Keratinocyte (primary cell): ENCODE data around the gene TNKS1BP1. TPM values are rescaled to one million over a fixed set of nuclear protein-coding genes. Genes with fewer than 3 reads are reported as not detected.

ENCODE experiments used
- DNase-seq: peaks from one replicate; pipeline ENCODE4 v3.0.0-alpha.2; 2011; ENCODE audit warnings: low read depth, missing footprints, low spot score
- FAIRE-seq: peaks from 2 replicates; lab custom pipeline; 2011; peaks lifted over from hg19 to GRCh38; lab: Jason Lieb, UNC
- H2AFZ ChIP-seq: 2 replicates; pipeline ENCODE4 v1.6.0; 2012; ENCODE audit warnings: low read length, control low read depth, inconsistent platforms; ENCODE audit not compliant: control insufficient read depth
- H3K27ac ChIP-seq: 2 replicates; pipeline ENCODE4 v1.5.1; 2011; ENCODE audit warnings: low read length; ENCODE audit not compliant: control insufficient read depth, insufficient read depth
- H3K27me3 ChIP-seq: 3 replicates; pipeline ENCODE4 v1.6.0; 2011; ENCODE audit warnings: low read length; ENCODE audit not compliant: control insufficient read depth, insufficient read depth; ENCODE audit errors: extremely low read depth
- H3K36me3 ChIP-seq, 2 experiments: 2 replicates in 1 of 2; 3 replicates in 1 of 2; pipeline ENCODE4 v1.5.1; 2011; ENCODE audit warnings: low read length in 2 of 2, mild to moderate bottlenecking in 1 of 2; ENCODE audit not compliant: control insufficient read depth in 2 of 2, insufficient read depth in 2 of 2; ENCODE audit errors: extremely low read depth in 1 of 2
- H3K4me1 ChIP-seq: 3 replicates; pipeline ENCODE4 v1.5.1; 2011; ENCODE audit warnings: low read length; ENCODE audit not compliant: control insufficient read depth, insufficient read depth; ENCODE audit errors: extremely low read depth
- H3K4me2 ChIP-seq: 3 replicates; pipeline ENCODE4 v1.6.0; 2011; ENCODE audit warnings: low read depth, low read length; ENCODE audit not compliant: control insufficient read depth, insufficient read depth; ENCODE audit errors: extremely low read depth
- H3K4me3 ChIP-seq, 3 experiments: fragments of 200-600 bp in 1 of 3; sonication (generic) in 1 of 3; 2 replicates in 2 of 3; 3 replicates in 1 of 3; pipeline ENCODE4 v1.5.1; 2011 to 2016; ENCODE audit warnings: low read length in 3 of 3, mild to moderate bottlenecking in 3 of 3, control low read depth in 2 of 3, inconsistent platforms in 1 of 3, low read depth in 1 of 3, mixed read lengths in 1 of 3, mixed run types in 1 of 3, moderate library complexity in 1 of 3; ENCODE audit not compliant: control insufficient read depth in 2 of 3, insufficient read depth in 2 of 3; ENCODE audit errors: extremely low read depth in 1 of 3
- H3K79me2 ChIP-seq: 2 replicates; pipeline ENCODE4 v1.6.0; 2012; ENCODE audit warnings: low read length; ENCODE audit not compliant: control insufficient read depth, insufficient read depth
- H3K9ac ChIP-seq: 3 replicates; pipeline ENCODE4 v1.6.0; 2011; ENCODE audit warnings: low read length; ENCODE audit not compliant: control insufficient read depth, insufficient read depth; ENCODE audit errors: extremely low read depth
- H3K9me1 ChIP-seq: 3 replicates; pipeline ENCODE4 v1.6.0; 2011; ENCODE audit warnings: low read length; ENCODE audit not compliant: control insufficient read depth, insufficient read depth; ENCODE audit errors: extremely low read depth
- H3K9me3 ChIP-seq: 2 replicates; pipeline ENCODE4 v1.5.1; 2012; ENCODE audit warnings: low read depth, low read length; ENCODE audit not compliant: control insufficient read depth
- H4K20me1 ChIP-seq: 3 replicates; pipeline ENCODE4 v1.6.0; 2011; ENCODE audit warnings: low read length; ENCODE audit not compliant: control insufficient read depth, insufficient read depth; ENCODE audit errors: extremely low read depth
- CTCF ChIP-seq, 3 experiments: IDR thresholded peaks in 1 of 3; conservative IDR thresholded peaks in 1 of 3; optimal IDR thresholded peaks in 1 of 3; 2 replicates in 2 of 3; 3 replicates in 1 of 3; pipeline versions ENCODE3 to v1.5.1; 2011; ENCODE audit warnings: low read length in 3 of 3, mild to moderate bottlenecking in 3 of 3, moderate library complexity in 2 of 3, control low read depth in 1 of 3, inconsistent platforms in 1 of 3; ENCODE audit not compliant: insufficient read depth in 2 of 3; ENCODE audit errors: extremely low read depth in 1 of 3
- EZH2 ChIP-seq: IDR thresholded peaks from one replicate; pipeline ENCODE4 v1.6.1; 2012; ENCODE audit warnings: inconsistent platforms, mild to moderate bottlenecking, low read length, moderate library complexity
- dilution Hi-C: fragments of 300-500 bp; cut with MboI; formaldehyde crosslinking; loops from one replicate; pipeline ENCODE4 v1.7.0; 2020; ENCODE audit warnings: low sequenced_read_pairs; ENCODE audit not compliant: extremely low pct_ligation_motif_present
- polyA plus RNA-seq, 5 experiments: library from polyadenylated mRNA; depleted of rRNA in 3 of 5; stranded (reverse) in 3 of 5; stranded (forward) in 1 of 5; unstranded in 1 of 5; fragments of >200 nt; gene quantifications; 1 replicate in 1 of 5; 2 replicates in 3 of 5; 3 replicates in 1 of 5; pipeline versions ENCODE4 v1.2.1 to v1.2.3, GENCODE V29; 2011 to 2012; ENCODE audit warnings: missing spikeins in 2 of 5, low read depth in 1 of 5, low replicate concordance in 1 of 5

The TNKS1BP1 gene
- polyA plus RNA-seq, 1 donor (not counting 4 experiments of a cell fraction or from before 2014, with no cell fraction given): 88.3 TPM

DNA sequence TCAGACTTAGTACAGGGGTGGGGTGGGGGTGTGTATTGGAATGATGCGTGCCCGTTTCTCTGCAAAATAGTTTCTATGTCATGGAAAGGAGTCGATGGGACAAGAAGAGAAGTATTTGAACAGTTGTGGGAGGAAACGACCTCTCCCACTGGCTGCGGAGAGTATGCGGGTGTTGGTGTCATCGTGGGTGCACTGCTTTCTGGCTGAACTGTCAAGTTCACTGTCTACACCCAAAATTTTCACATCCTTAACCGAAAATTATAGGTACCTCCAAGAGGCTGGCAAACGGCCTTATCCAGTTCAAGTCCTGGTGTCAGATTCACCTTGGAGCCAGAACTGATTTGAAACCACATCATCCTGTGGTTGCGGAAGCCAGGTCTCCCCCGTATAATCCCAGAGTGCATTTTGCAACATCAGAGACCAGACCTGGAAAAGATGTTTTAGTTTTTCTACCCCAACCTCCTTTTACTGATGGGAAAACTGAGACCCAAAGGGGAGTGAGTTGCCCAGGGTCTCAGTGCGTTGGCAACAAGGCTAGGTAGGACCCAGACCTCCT is 11.4 kb upstream of the TNKS1BP1 start:
- DNase-seq: no peak
- H4K20me1 ChIP-seq: no peaks in the 10 kb centered on the region
- FAIRE-seq: no peak

GRCh38 chr11:57335343-57336110 is 10.8 kb upstream of the TNKS1BP1 start, which contains the start of gene SSRP1:
Gene SSRP1, minus strand, starts transcription at chr11:57335892. Its CDS starts 771 bp downstream, at chr11:57335121.
- peaks cover 15% of the 10 kb centered on the region for H3K4me1 ChIP-seq
- no peaks in the 10 kb centered on the region for H3K9me1 ChIP-seq
- FAIRE-seq (peak; percentile 78), DNase-seq (no peak)
- peak within 1 kb of the TSS; percentile 85 for H3K9ac ChIP-seq
- peak within 1 kb of the TSS; percentile 88 for H2AFZ ChIP-seq
- peaks cover 26 to 32% of the 10 kb centered on the region in 2 experiments for H3K36me3 ChIP-seq
- H3K4me3 ChIP-seq: peak within 1 kb of the TSS; percentile 81 to 91 (median 82)
- peak in 1 of 3 experiments; percentile 41 for TF ChIP-seq CTCF (optimal IDR thresholded peaks at IDR 0.05 in 1 of 3, IDR thresholded peaks at IDR 0.05 in 1 of 3, conservative IDR thresholded peaks at IDR 0.05 in 1 of 3; ENCODE audit: extremely low read depth in 1 of 3, insufficient read depth in 2 of 3, low read length in 3 of 3)
- no peak for TF ChIP-seq EZH2
- H3K27me3 ChIP-seq: peaks cover 3% of the 10 kb centered on the region
- no peaks in the 10 kb centered on the region for H4K20me1 ChIP-seq
- H3K9me3 ChIP-seq: no peaks in the 10 kb centered on the region
- H3K27ac ChIP-seq: peak within 1 kb of the TSS; percentile 72
- dilution Hi-C loops: no loop called here
- peaks cover 37% of the 10 kb centered on the region for H3K79me2 ChIP-seq
- peak within 1 kb of the TSS; percentile 99 for H3K4me2 ChIP-seq

More for the DNA sequence above, 11.4 kb upstream of the TNKS1BP1 start:
- H3K4me2 ChIP-seq: peak overlapping the region; percentile 83
- dilution Hi-C loops: no loop called here
- peak overlapping the region; percentile 85 for H3K9ac ChIP-seq
- H3K9me3 ChIP-seq: no peaks in the 10 kb centered on the region
- peaks cover 15% of the 10 kb centered on the region for H3K4me1 ChIP-seq
- peak overlapping the region; percentile 72 for H3K27ac ChIP-seq
- peak overlapping the region; percentile 67 to 82 (median 74) for H3K4me3 ChIP-seq
- peak overlapping the region; percentile 88 for H2AFZ ChIP-seq
- peaks cover 20 to 25% of the 10 kb centered on the region in 2 experiments for H3K36me3 ChIP-seq
- H3K27me3 ChIP-seq: peaks cover 3% of the 10 kb centered on the region
- no peak for TF ChIP-seq CTCF (optimal IDR thresholded peaks at IDR 0.05 in 1 of 3, IDR thresholded peaks at IDR 0.05 in 1 of 3, conservative IDR thresholded peaks at IDR 0.05 in 1 of 3; ENCODE audit: extremely low read depth in 1 of 3, insufficient read depth in 2 of 3, low read length in 3 of 3)
- TF ChIP-seq EZH2: no peak
- no peaks in the 10 kb centered on the region for H3K9me1 ChIP-seq
- peaks cover 37% of the 10 kb centered on the region for H3K79me2 ChIP-seq
